GM08714 (cell line): Measurements from ENCODE around the gene PIK3R2.
A peak's percentile ranks its signal among the peaks of the same experiment; 100 is the strongest.

Experiments
- H3K4me3 ChIP-seq: fragments of 200-500 bp; sonication (Bioruptor generic); 2 replicates; pipeline ENCODE4 v1.5.1; 2014; ENCODE audit warnings: mild to moderate bottlenecking, low read length, inconsistent platforms
- ZNF274 ChIP-seq: IDR thresholded peaks from 2 replicates; pipeline ENCODE4 v1.6.1; 2012; ENCODE audit warnings: mild to moderate bottlenecking, low read depth, low read length

PIK3R2 gene

GRCh38 chr19:18118420-18119012 is 34.4 kb upstream of the PIK3R2 start:
- H3K4me3 ChIP-seq, result peak overlapping the region; percentile 67; the same call in 1 of the 2 replicates
- TF ChIP-seq ZNF274, result no peak

- peak overlapping the region; percentile 67; the same call in 1 of the 2 replicates for H3K4me3 ChIP-seq
- TF ChIP-seq ZNF274, result no peak
These were observed 33.8 kb upstream of the PIK3R2 start for GRCh38 chr19:18119013-18119716.

DNA sequence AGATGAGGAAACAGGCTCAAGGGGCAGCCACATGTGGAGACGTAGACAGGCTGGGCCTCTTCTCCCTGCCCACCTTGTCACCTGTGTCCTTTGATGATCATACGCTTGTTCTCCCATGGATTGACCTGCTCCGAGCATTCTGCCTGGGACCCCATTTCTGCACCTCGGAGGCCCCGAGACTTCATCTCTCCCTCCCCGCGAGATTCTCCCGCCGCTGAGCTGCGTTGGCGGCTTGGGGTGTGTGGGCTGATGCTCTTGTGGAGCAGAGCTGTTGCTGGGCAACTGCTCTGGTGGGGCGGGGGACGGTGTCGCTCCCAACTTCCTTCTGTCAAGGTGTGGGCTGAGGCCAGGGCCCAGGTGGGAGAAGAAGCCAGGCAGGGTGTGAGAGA is 33.3 kb upstream of the PIK3R2 start:
- TF ChIP-seq ZNF274, result no peak
- no peak overlapping the region; the same call in 1 of the 2 replicates for H3K4me3 ChIP-seq

- TF ChIP-seq ZNF274, result no peak
- no peak overlapping the region for H3K4me3 ChIP-seq
These were observed 32.8 kb upstream of the PIK3R2 start for GRCh38 chr19:18120127-18120526.

DNA sequence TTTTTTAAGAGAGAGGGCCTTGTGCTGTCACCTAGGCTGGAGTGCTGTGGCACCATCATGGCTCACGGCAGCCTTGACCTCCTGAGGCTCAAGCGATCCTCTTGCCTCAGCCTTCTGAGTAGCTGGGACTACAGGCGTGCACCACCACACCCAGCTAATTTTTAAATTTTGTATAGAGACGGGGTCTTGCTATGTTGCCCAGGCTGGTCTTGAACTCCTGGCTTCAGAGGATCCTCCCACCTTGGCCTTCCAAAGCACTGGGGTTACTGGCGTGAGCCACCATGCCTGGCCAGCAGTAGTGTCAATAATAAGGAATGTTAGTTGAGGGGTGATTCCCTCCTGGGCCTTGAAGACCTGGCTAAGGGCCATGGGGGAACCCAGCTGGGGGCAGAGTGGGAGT is 31.8 kb upstream of the PIK3R2 start:
- H3K4me3 ChIP-seq, result no peak overlapping the region
- TF ChIP-seq ZNF274, result no peak

DNA sequence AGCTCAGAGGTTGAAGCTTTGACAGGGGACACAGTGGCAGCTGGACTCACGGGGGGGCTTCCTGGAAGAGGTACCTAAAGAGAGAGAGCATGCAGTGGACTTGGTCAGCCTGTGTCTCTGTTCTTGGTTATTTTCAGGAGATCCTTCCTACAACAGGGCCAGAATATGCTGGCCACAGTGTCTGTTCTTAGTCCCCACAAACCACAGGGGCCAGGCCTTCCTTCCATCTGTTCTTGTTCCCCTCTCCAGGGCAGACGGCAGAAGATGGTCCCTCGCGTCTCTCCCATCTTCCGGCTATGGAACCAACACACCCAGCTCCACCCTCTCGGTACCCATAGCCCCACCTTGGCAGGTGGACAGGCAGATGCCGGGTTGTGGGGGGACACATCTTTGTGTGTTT is 30.5 kb upstream of the PIK3R2 start:
- no peak for TF ChIP-seq ZNF274
- no peak overlapping the region for H3K4me3 ChIP-seq

DNA sequence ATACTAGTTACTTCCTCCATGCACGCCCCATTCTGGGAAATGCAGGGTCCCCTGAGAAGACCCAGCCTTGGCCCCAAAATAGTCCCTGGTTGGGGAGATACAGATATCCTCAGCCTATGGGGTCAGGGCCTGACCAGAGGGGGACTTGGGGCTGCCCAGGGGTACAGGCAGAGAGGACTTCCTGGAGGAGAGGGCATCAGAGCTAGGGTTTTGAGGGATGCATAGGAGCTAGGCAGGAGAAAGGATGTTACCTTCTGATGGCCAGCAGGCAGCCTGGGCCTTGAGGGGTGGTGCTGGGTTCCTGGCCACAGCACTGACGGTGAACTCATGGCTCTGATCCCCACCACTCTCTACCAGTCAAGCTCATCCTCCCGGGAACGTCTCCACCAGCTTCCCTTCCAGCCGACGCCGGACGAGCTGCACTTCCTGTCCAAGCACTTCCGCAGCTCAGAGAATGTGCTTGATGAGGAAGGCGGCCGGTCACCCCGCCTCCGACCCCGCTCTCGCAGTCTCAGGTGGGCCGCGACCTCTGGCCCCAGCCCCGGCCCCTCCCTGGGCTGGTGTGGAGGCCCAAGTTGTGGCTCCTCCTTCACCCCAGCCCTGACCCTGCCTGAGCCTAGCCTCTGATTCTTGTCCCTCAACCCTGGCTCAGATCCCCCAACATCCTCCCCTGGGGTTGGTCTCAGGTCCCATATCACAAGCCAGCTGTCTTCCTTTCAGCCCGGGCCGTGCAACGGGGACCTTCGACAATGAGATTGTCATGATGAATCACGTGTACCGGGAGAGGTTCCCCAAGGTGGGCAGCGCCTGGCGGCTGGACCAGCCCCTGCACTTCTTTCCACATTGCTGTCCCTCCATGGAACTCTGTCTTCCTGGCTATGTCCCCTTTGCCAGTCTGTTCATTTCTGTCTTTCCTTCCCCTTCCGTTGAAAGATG is 29.8 kb upstream of the PIK3R2 start:
- no peak for TF ChIP-seq ZNF274
- H3K4me3 ChIP-seq, result no peak overlapping the region

GRCh38 chr19:18123819-18124218 is 29.1 kb upstream of the PIK3R2 start:
- no peak for TF ChIP-seq ZNF274
- H3K4me3 ChIP-seq, result no peak overlapping the region

DNA sequence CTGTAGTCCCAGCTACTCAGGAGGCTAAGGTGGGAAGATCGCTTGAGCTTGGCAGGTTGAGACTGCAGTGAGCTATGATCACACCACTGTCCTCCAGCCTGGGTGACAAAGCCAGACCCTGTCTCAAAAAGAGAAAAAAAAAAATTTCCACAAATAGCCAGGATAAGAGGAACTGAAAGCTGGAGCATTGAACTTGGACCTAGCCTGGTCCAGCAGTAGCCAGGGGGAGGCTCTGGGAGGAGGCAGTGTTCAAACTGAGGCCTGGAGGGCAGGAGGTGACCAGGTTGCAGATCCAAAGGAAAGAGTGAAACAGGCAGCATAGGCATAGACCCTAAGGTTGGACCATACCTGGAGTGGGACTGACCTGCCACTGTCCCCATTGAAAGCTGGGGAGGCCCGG is 26.9 kb upstream of the PIK3R2 start:
- TF ChIP-seq ZNF274, result no peak
- no peak overlapping the region for H3K4me3 ChIP-seq

- TF ChIP-seq ZNF274, result no peak
- no peak overlapping the region for H3K4me3 ChIP-seq
These were observed 24.9 kb upstream of the PIK3R2 start for GRCh38 chr19:18128044-18128443.

- TF ChIP-seq ZNF274, result no peak
- H3K4me3 ChIP-seq, result no peak overlapping the region
These were observed 24.2 kb upstream of the PIK3R2 start for GRCh38 chr19:18128805-18129204.

DNA sequence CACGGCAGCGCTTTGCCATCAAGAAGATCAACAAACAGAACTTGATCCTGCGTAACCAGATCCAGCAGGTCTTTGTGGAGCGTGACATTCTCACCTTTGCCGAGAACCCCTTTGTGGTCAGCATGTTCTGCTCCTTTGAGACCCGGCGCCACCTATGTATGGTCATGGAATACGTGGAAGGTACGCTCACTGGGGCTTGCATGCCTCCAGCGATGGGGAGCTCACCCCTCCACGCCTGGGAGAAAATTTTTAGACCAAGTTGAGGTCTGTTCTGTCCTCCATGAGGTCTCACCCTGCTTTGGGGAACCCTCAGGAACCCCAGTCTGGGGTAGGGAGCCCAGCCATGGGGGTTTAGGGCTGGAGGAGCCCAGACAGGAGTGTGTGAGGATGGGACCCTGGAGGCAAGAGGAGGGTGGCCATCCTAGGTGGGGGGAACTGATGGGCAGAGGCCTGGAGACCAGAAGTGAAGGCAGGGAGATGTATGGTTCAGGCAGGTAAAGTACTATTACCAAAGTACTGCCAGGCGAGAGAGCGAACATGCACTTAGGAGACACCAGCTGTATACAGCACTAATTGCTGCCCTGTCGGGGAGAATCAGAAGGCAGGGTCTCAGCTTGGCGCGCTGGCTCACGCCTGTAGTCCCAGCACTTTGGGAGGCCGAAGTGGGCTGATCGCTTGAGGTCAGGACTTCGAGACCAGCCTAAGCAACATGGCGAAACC is 22.3 kb upstream of the PIK3R2 start:
- no peak overlapping the region for H3K4me3 ChIP-seq
- TF ChIP-seq ZNF274, result no peak

DNA sequence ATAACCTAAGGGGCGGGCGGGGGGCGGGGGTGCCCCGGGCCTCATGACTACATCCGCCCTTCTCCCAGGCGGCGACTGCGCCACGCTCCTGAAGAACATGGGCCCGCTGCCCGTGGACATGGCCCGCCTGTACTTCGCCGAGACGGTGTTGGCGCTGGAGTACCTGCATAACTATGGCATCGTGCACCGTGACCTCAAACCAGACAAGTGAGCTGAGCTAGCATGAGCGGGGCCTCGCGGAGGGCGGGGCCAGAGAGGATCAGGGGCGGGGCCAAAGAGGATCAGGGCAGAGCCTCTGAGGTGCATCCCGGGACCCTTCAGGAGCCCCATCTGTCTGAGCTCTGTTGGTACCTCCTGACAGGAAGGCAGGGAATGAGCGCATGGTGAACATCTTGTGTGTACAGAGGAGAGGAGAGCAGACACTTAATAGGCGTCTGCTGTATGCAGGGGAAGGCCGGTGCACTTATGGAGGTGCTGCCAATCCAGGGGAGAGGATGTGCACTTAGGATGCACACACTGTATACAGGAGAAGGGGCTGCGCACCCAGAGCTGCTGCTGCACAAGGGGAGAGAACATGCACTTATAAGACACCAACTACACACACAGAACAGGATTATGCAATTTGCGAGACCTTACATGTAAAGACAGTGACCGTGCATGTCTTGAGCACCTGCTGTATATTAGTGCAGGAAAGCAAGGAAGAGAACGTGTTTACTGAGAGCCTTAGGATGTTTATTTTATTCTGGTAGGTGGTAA is 20.9 kb upstream of the PIK3R2 start:
- TF ChIP-seq ZNF274, result no peak
- H3K4me3 ChIP-seq, result no peak overlapping the region
